ENCODE results near the gene IL2RA.

Gene IL2RA

GRCh38 chr10:5977471-5978229 lies 84.5 kb downstream of the IL2RA start, which contains the start of gene IL15RA:
TSS of gene IL15RA (minus strand) at chr10:5977543. CDS start at chr10:5977492, 51 bp downstream.
- no peak within 1 kb of the TSS for H2BK12ac ChIP-seq (ENCODE audit: low read length)
- peak within 1 kb of the TSS; percentile 13 for H2AFZ ChIP-seq (ENCODE audit: insufficient read depth, low read length, poor library complexity)
- H3K4ac ChIP-seq (ENCODE audit: low read depth, low read length) = no peak within 1 kb of the TSS
- peak within 1 kb of the TSS; percentile 88 for H3K4me2 ChIP-seq (ENCODE audit: low read length)
- no peak within 1 kb of the TSS for H2BK120ac ChIP-seq (ENCODE audit: insufficient read depth, low read length, poor library complexity)
- H2AK5ac ChIP-seq (ENCODE audit: low read length) = no peak within 1 kb of the TSS
- no CpG with 5 or more reads among the region's 80 CpGs for WGBS (ENCODE audit: extremely low coverage, insufficient coverage, insufficient read length)
- no peaks in the 10 kb centered on the region for H3K36me3 ChIP-seq (ENCODE audit: control insufficient read depth in 1 of 2, insufficient read depth in 2 of 2, low read length in 2 of 2)
- peaks cover 6 to 7% of the 10 kb centered on the region in 2 experiments for H3K4me1 ChIP-seq (ENCODE audit: control insufficient read depth in 1 of 2, insufficient read depth in 2 of 2, low read length in 2 of 2)
- no peak within 1 kb of the TSS for H3K14ac ChIP-seq (ENCODE audit: low read length)
- DNase-seq = peak; percentile 79 to 87
- no peaks in the 10 kb centered on the region for H3K79me1 ChIP-seq (ENCODE audit: low read length)
- H3K9me3 ChIP-seq (ENCODE audit: insufficient read depth, low read depth, low read length) = no peaks in the 10 kb centered on the region
- H3K9ac ChIP-seq (ENCODE audit: low read length) = no peak within 1 kb of the TSS
- H3K4me3 ChIP-seq (ENCODE audit: low read depth, low read length) = peak within 1 kb of the TSS; percentile 63
- H4K8ac ChIP-seq (ENCODE audit: low read depth, low read length) = no peak within 1 kb of the TSS
- H4K91ac ChIP-seq (ENCODE audit: low read depth, low read length) = no peak within 1 kb of the TSS
- no peak within 1 kb of the TSS for H3K23ac ChIP-seq (ENCODE audit: low read length)
- H2BK5ac ChIP-seq (ENCODE audit: low read depth, low read length, poor library complexity) = no peak within 1 kb of the TSS
- H4K12ac ChIP-seq (ENCODE audit: low read depth, low read length) = no peak within 1 kb of the TSS
- peaks cover 26% of the 10 kb centered on the region for H3K27me3 ChIP-seq (ENCODE audit: insufficient read depth, low read length)
- no peak within 1 kb of the TSS for H3K18ac ChIP-seq (ENCODE audit: low read length)
- H3K27ac ChIP-seq (ENCODE audit: low read depth, low read length) = no peak within 1 kb of the TSS
- H3K79me2 ChIP-seq (ENCODE audit: control insufficient read depth, insufficient read depth, low read length, poor library complexity) = no peaks in the 10 kb centered on the region

DNA sequence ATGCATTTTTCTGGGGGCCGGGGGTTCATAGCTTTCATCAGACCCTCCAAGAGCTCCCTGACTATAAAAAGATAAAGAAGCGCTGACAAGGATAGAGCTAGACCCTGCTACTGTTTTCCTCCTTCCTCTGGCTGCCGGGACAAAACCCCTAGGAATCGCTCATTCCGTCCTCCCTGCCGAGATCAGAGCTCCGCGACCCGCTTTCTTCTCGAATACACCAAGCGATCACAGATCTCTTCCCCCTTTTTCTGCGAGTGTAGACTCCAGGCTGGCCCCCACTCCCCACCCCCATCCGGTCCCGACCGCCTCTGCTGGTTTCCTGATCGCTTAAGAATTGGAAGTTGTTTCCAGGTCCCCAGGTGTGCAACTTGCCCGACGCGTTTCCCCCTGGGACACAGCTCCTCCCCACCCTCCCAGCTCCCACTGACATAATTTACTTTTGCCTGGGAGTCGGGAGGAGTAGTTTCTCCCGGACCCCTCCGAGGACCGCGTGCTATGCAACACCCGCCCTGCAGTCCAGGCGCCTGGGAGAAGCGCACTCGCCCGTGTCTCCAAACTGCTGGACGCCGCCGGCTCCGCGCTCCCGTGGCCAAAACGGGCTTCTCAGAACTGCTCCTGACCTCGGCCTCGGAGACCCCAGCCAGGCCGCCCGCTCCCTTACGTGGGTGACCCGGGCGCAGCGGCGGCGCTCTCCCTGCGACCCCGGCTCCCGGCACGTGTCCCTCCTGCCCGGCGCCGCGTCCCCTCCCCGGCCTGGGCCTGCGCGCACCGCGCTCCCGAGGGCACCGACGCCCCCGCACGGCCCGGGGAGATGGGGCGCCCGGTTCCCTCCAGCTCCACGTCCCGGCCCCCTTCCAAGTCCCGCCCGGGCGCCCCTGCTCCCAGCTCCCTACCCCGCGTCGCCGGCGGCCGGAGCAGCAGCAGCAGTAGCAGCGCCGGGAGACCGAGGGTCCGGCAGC lies 85.4 kb downstream of the IL2RA start:
- Histone ChIP-seq H3K79me1 (ENCODE audit: low read length) (no peaks in the 10 kb centered on the region), H4K8ac (ENCODE audit: low read depth, low read length) (no peak overlapping the region), H3K14ac (ENCODE audit: low read length) (no peak overlapping the region), H4K12ac (ENCODE audit: low read depth, low read length) (no peak overlapping the region), H2BK5ac (ENCODE audit: low read depth, low read length, poor library complexity) (no peak overlapping the region), H3K4me1 (ENCODE audit: control insufficient read depth in 1 of 2, insufficient read depth in 2 of 2, low read length in 2 of 2) (peaks cover 6 to 7% of the 10 kb centered on the region in 2 experiments), H3K4ac (ENCODE audit: low read depth, low read length) (no peak overlapping the region), H2AFZ (ENCODE audit: insufficient read depth, low read length, poor library complexity) (no peak overlapping the region), H2BK12ac (ENCODE audit: low read length) (no peak overlapping the region), H3K36me3 (ENCODE audit: control insufficient read depth in 1 of 2, insufficient read depth in 2 of 2, low read length in 2 of 2) (no peaks in the 10 kb centered on the region), H3K79me2 (ENCODE audit: control insufficient read depth, insufficient read depth, low read length, poor library complexity) (no peaks in the 10 kb centered on the region), H4K91ac (ENCODE audit: low read depth, low read length) (no peak overlapping the region), H3K27me3 (ENCODE audit: insufficient read depth, low read length) (peaks cover 26% of the 10 kb centered on the region), H2AK5ac (ENCODE audit: low read length) (no peak overlapping the region), H3K4me3 (ENCODE audit: low read depth, low read length) (peak overlapping the region; percentile 63), H2BK120ac (ENCODE audit: insufficient read depth, low read length, poor library complexity) (no peak overlapping the region), H3K18ac (ENCODE audit: low read length) (no peak overlapping the region), H3K4me2 (ENCODE audit: low read length) (peak overlapping the region; percentile 88), H3K27ac (ENCODE audit: low read depth, low read length) (no peak overlapping the region), H3K23ac (ENCODE audit: low read length) (no peak overlapping the region), H3K9ac (ENCODE audit: low read length) (no peak overlapping the region), H3K9me3 (ENCODE audit: insufficient read depth, low read depth, low read length) (no peaks in the 10 kb centered on the region)
- no CpG with 5 or more reads among the region's 82 CpGs for WGBS (ENCODE audit: extremely low coverage, insufficient coverage, insufficient read length)
- DNase-seq = peak in 1 of 2 donors; percentile 43

DNA sequence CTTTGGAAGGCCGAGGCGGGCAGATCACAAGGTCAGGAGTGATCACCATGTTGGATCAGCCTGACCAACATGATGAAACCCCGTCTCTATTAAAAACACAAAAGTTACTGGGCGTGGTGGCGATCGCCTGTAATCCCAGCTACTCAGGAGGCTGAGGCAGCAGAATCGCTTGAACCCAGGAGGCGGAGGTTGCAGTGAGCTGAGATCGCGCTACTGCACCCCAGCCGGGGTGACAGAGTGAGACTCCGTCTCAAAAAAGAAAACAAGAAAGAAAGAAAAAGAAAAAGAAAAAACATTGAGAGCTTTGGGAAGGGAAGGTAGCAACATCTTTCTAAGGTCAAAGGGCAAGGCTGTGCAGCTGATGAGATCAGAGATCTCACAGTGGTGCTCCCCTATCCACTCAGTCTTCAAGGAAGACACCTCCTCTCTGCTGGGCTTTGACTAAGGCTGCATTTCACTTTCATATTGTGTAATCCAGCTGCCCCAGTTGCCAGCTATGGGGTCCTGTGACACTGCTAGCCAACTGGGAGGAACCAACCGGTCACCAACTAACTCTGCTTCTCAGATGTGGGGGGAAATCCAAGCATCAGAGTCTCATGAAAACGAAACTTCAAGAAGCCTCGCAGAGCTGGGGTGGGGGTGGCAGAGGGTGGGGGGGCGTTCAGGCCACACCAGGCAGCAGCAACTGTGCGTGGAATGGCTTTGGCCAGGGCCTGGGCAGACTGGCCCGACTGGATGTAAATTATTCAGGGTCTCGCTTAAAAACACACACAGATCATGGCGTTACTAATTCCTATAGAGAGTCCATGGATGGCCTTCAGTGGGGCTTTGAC lies 86.3 kb downstream of the IL2RA start:
- no peak overlapping the region for H4K8ac ChIP-seq (ENCODE audit: low read depth, low read length)
- H2AFZ ChIP-seq (ENCODE audit: insufficient read depth, low read length, poor library complexity) = no peak overlapping the region
- H3K27me3 ChIP-seq (ENCODE audit: insufficient read depth, low read length) = peaks cover 26% of the 10 kb centered on the region
- no peak overlapping the region for H3K27ac ChIP-seq (ENCODE audit: low read depth, low read length)
- H3K4me3 ChIP-seq (ENCODE audit: low read depth, low read length) = no peak overlapping the region
- H2BK120ac ChIP-seq (ENCODE audit: insufficient read depth, low read length, poor library complexity) = no peak overlapping the region
- H2BK5ac ChIP-seq (ENCODE audit: low read depth, low read length, poor library complexity) = no peak overlapping the region
- no peaks in the 10 kb centered on the region for H3K79me2 ChIP-seq (ENCODE audit: control insufficient read depth, insufficient read depth, low read length, poor library complexity)
- no peak overlapping the region for H3K23ac ChIP-seq (ENCODE audit: low read length)
- H3K36me3 ChIP-seq (ENCODE audit: control insufficient read depth in 1 of 2, insufficient read depth in 2 of 2, low read length in 2 of 2) = no peaks in the 10 kb centered on the region
- H3K4me2 ChIP-seq (ENCODE audit: low read length) = no peak overlapping the region
- DNase-seq = peak; percentile 21 to 34
- H2BK12ac ChIP-seq (ENCODE audit: low read length) = no peak overlapping the region
- H3K9me3 ChIP-seq (ENCODE audit: insufficient read depth, low read depth, low read length) = no peaks in the 10 kb centered on the region
- H2AK5ac ChIP-seq (ENCODE audit: low read length) = no peak overlapping the region
- H3K4me1 ChIP-seq (ENCODE audit: control insufficient read depth in 1 of 2, insufficient read depth in 2 of 2, low read length in 2 of 2) = peaks cover 6 to 7% of the 10 kb centered on the region in 2 experiments
- H4K91ac ChIP-seq (ENCODE audit: low read depth, low read length) = no peak overlapping the region
- H3K9ac ChIP-seq (ENCODE audit: low read length) = no peak overlapping the region
- no peaks in the 10 kb centered on the region for H3K79me1 ChIP-seq (ENCODE audit: low read length)
- no peak overlapping the region for H4K12ac ChIP-seq (ENCODE audit: low read depth, low read length)
- no CpG with 5 or more reads among the region's 20 CpGs for WGBS (ENCODE audit: extremely low coverage, insufficient coverage, insufficient read length)
- H3K14ac ChIP-seq (ENCODE audit: low read length) = no peak overlapping the region
- no peak overlapping the region for H3K18ac ChIP-seq (ENCODE audit: low read length)
- no peak overlapping the region for H3K4ac ChIP-seq (ENCODE audit: low read depth, low read length)

- Histone ChIP-seq H3K79me2 (ENCODE audit: control insufficient read depth, insufficient read depth, low read length, poor library complexity) (no peaks in the 10 kb centered on the region), H3K23ac (ENCODE audit: low read length) (no peak overlapping the region), H4K8ac (ENCODE audit: low read depth, low read length) (no peak overlapping the region), H3K4me1 (ENCODE audit: control insufficient read depth in 1 of 2, insufficient read depth in 2 of 2, low read length in 2 of 2) (peaks cover 6 to 7% of the 10 kb centered on the region in 2 experiments), H3K4me3 (ENCODE audit: low read depth, low read length) (no peak overlapping the region), H3K4ac (ENCODE audit: low read depth, low read length) (no peak overlapping the region), H2BK120ac (ENCODE audit: insufficient read depth, low read length, poor library complexity) (no peak overlapping the region), H4K91ac (ENCODE audit: low read depth, low read length) (no peak overlapping the region), H2BK5ac (ENCODE audit: low read depth, low read length, poor library complexity) (no peak overlapping the region), H3K18ac (ENCODE audit: low read length) (no peak overlapping the region), H3K36me3 (ENCODE audit: control insufficient read depth in 1 of 2, insufficient read depth in 2 of 2, low read length in 2 of 2) (no peaks in the 10 kb centered on the region), H2AK5ac (ENCODE audit: low read length) (no peak overlapping the region), H2AFZ (ENCODE audit: insufficient read depth, low read length, poor library complexity) (no peak overlapping the region), H3K27ac (ENCODE audit: low read depth, low read length) (no peak overlapping the region), H4K12ac (ENCODE audit: low read depth, low read length) (no peak overlapping the region), H3K9me3 (ENCODE audit: insufficient read depth, low read depth, low read length) (no peaks in the 10 kb centered on the region), H2BK12ac (ENCODE audit: low read length) (no peak overlapping the region), H3K79me1 (ENCODE audit: low read length) (no peaks in the 10 kb centered on the region), H3K14ac (ENCODE audit: low read length) (no peak overlapping the region), H3K4me2 (ENCODE audit: low read length) (no peak overlapping the region), H3K9ac (ENCODE audit: low read length) (no peak overlapping the region), H3K27me3 (ENCODE audit: insufficient read depth, low read length) (peaks cover 21% of the 10 kb centered on the region)
- no CpG with 5 or more reads among the region's 4 CpGs for WGBS (ENCODE audit: extremely low coverage, insufficient coverage, insufficient read length)
- no peak for DNase-seq
Observed at GRCh38 chr10:5973069-5973468, 89.1 kb downstream of the IL2RA start.
